Spleen (tissue), 13 donors: ENCODE measurements around the gene PKD2L2. TPM values are rescaled to one million over a fixed set of nuclear protein-coding genes. Genes with fewer than 3 reads are reported as not detected.
A peak's percentile ranks its signal among the peaks of the same experiment; 100 is the strongest.

Experiments used
- DNase-seq: peaks from one replicate; pipeline ENCODE4 v3.0.0-alpha.2; 2020
- H3K27ac ChIP-seq, 8 donors: fragments of 200-600 bp; sonication (generic) in 7 of 8; 1 replicate in 4 of 8; 2 replicates in 4 of 8; pipeline versions ENCODE4 v1.5.0 to v1.8.0; 2016 to 2021; ENCODE audit warnings: inconsistent platforms in 4 of 8, mild to moderate bottlenecking in 4 of 8, moderate library complexity in 1 of 8
- H3K27me3 ChIP-seq, 7 donors: fragments of 200-600 bp; sonication (generic) in 6 of 7; replicated peaks in 1 of 7; 1 replicate in 4 of 7; 2 replicates in 3 of 7; pipeline versions ENCODE4 v1.5.0 to v1.8.0; 2016 to 2021; ENCODE audit warnings: inconsistent platforms in 3 of 7, mild to moderate bottlenecking in 1 of 7
- H3K36me3 ChIP-seq, 6 donors: fragments of 200-600 bp; sonication (generic) in 5 of 6; 1 replicate in 4 of 6; 2 replicates in 2 of 6; pipeline versions ENCODE4 v1.5.0 to v1.8.0; 2016 to 2021; ENCODE audit warnings: inconsistent platforms in 2 of 6
- H3K4me1 ChIP-seq, 6 donors: fragments of 200-600 bp; sonication (generic) in 5 of 6; 1 replicate in 3 of 6; 2 replicates in 3 of 6; pipeline versions ENCODE4 v1.5.0 to v1.8.0; 2016 to 2021; ENCODE audit warnings: inconsistent platforms in 3 of 6
- H3K4me3 ChIP-seq, 8 donors: fragments of 200-600 bp; sonication (generic) in 7 of 8; 1 replicate in 4 of 8; 2 replicates in 4 of 8; pipeline versions ENCODE4 v1.5.0 to v1.8.0; 2016 to 2021; ENCODE audit warnings: inconsistent platforms in 4 of 8, mild to moderate bottlenecking in 4 of 8, moderate library complexity in 2 of 8
- H3K9me3 ChIP-seq, 8 donors: fragments of 200-600 bp; sonication (generic) in 7 of 8; 1 replicate in 4 of 8; 2 replicates in 4 of 8; pipeline versions ENCODE4 v1.5.0 to v1.8.0; 2016 to 2021; ENCODE audit warnings: inconsistent platforms in 4 of 8
- POLR2A ChIP-seq, 3 donors: fragments of 450-650 bp; IDR thresholded peaks; one replicate each; pipeline ENCODE4 v1.5.1; 2017; ENCODE audit warnings: antibody characterized with exemption in 3 of 3, mild to moderate bottlenecking in 1 of 3
- POLR2AphosphoS5 ChIP-seq, 3 donors: sonication (generic); formaldehyde crosslinking; IDR thresholded peaks; one replicate each; pipeline ENCODE4 v1.5.1; 2017; ENCODE audit warnings: antibody characterized with exemption in 3 of 3
- WGBS, 5 donors: extraction: QIAGEN DNeasy Blood & Tissue Kit in 3 of 5; methylation state at CpG; one replicate each; pipeline versions ENCODE4 v1.1.5 to v1.1.7; 2013 to 2018; 5-methylcytosine and 5-hydroxymethylcytosine counted together
- intact Hi-C: fragments of 100-400 bp; cut with DNase I; formaldehyde crosslinking; loops from one replicate; pipeline ENCODE4 v1.15.0; 2023; ENCODE audit warnings: low total_unique reads
- long read RNA-seq, 2 donors: transcript quantifications; one replicate each; lab custom pipeline, GENCODE V29; 2026
- polyA plus RNA-seq, 3 donors: library from polyadenylated mRNA; stranded (reverse); fragments of 200-250 nt; gene quantifications; one replicate each; pipeline ENCODE4 v1.2.1, GENCODE V29; 2013
- total RNA-seq, 7 donors: library from RNA; depleted of rRNA in 3 of 7; stranded (reverse); fragments of >200 nt in 3 of 7; fragmentation: NEBNext Ultra II Directional in 4 of 7; extraction: Animal tissue kit (Norgen Biotek cat#: 25700) in 4 of 7; gene quantifications; one replicate each; pipeline versions ENCODE4 v1.1.0 to v1.2.1, GENCODE V29; 2016 to 2021
- TF ChIP-seq, protein P1 (sequence below), 11 experiments: fragments of 200-600 bp in 7 of 11; fragments of 450-650 bp in 4 of 11; sonication (generic) in 4 of 11; IDR thresholded peaks in 8 of 11; conservative IDR thresholded peaks in 3 of 11; 1 replicate in 7 of 11; 2 replicates in 4 of 11; pipeline versions ENCODE4 v1.4.0 to v1.8.0; 2016 to 2021; ENCODE audit warnings: antibody characterized with exemption in 11 of 11, inconsistent platforms in 4 of 11, mild to moderate bottlenecking in 1 of 11
- donor health status: healthy with polysubstance abuse.
- donor health status: DM: no; HTN: no; CAD: no; lungs with moderate emphysema.
- donor health status: DM: no; HTN: no; CAD: no.
- donor health status: Bipolar disorder and iron deficiency.
- donor health status: healthy.
- donor health status: DM: no; HTN: no; CAD: no.
- donor health status: DM: yes; HTN: yes; CAD: no.

PKD2L2 gene
- total RNA-seq: 1 to 10 TPM in 2 of 7 donors, not detected in 5; 1.1 to 1.8 TPM
- polyA plus RNA-seq: under 1 TPM in 1 of 3 donors, not detected in 2; 0.09 TPM
- long read RNA-seq, donor 1: 0 reads
- long read RNA-seq, donor 2: 0 reads

DNA sequence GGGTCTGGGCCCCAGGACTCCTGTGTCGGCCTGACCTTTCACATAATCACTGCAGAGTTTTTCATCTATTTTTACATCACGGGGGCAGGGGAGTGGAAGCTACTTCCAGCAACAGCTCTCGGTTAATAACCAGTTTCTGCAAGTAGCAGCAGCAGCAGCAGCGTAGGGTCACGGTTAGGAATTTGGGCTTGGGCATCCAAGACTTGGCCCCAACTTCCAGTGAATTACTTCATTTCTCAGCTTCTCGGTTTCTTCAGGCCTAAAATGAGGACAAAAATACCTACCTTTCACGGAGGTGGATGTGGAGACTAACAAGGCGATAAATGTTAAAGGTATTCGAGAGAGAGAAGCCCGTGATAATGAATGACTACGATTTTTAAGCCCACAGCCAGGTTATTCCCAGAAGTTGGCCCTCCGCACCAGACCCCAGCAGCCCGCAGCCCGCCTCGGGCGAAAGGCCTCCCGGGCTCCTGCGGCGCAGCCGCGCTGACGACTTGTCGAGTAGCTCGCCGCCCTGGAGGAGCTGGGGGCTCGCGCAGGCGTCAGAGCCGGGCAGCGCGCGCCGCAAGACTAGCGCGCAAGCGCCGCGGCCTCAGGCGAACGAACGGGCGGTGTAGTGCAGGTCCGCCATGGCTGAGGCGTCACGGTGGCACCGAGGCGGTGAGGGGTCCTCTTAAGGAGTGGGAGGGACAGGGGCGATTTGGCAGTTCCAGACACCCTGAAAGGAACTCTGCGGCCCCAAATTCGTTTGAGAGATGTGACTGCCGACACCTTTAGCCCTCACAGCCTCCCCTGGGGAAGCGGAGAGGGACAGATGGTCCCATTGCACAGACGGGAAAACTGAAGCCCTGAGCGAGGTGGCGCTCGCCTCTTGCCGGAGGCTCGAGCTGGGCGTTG lies at the start of gene PKD2L2:
Gene PKD2L2, plus strand, starts transcription at position 595 of the 897 bp plus-strand sequence. Its CDS starts 35 bp downstream, at position 630.
- peak within 1 kb of the TSS; percentile 26 to 73 (median 42) for H3K4me3 ChIP-seq
- H3K9me3 ChIP-seq: no peaks in the 10 kb centered on the region
- peak in 2 of 3 donors; percentile 71 to 73 for TF ChIP-seq POLR2A (IDR thresholded peaks at IDR 0.05)
- TF ChIP-seq POLR2AphosphoS5 (IDR thresholded peaks at IDR 0.05): peak; percentile 94 to 96 (median 96)
- TF ChIP-seq, protein P1, sequence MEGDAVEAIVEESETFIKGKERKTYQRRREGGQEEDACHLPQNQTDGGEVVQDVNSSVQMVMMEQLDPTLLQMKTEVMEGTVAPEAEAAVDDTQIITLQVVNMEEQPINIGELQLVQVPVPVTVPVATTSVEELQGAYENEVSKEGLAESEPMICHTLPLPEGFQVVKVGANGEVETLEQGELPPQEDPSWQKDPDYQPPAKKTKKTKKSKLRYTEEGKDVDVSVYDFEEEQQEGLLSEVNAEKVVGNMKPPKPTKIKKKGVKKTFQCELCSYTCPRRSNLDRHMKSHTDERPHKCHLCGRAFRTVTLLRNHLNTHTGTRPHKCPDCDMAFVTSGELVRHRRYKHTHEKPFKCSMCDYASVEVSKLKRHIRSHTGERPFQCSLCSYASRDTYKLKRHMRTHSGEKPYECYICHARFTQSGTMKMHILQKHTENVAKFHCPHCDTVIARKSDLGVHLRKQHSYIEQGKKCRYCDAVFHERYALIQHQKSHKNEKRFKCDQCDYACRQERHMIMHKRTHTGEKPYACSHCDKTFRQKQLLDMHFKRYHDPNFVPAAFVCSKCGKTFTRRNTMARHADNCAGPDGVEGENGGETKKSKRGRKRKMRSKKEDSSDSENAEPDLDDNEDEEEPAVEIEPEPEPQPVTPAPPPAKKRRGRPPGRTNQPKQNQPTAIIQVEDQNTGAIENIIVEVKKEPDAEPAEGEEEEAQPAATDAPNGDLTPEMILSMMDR (IDR thresholded peaks at IDR 0.05 in 8 of 11, conservative IDR thresholded peaks at IDR 0.05 in 3 of 11): peak in 5 of 11 experiments; percentile 21 to 50 (median 41)
- WGBS, 5 donors: 9 to 30% (median 15%) methylated on average over 39 to 59 of the region's 59 CpGs
- intact Hi-C loops: no loop called here
- no peaks in the 10 kb centered on the region for H3K27me3 ChIP-seq
- peaks cover 0 to 45% (median 16%) of the 10 kb centered on the region in 6 donors for H3K4me1 ChIP-seq
- peak within 1 kb of the TSS; percentile 87 to 94 (median 92) for H3K27ac ChIP-seq
- peak; percentile 97 for DNase-seq
- H3K36me3 ChIP-seq: no peaks in the 10 kb centered on the region

DNA sequence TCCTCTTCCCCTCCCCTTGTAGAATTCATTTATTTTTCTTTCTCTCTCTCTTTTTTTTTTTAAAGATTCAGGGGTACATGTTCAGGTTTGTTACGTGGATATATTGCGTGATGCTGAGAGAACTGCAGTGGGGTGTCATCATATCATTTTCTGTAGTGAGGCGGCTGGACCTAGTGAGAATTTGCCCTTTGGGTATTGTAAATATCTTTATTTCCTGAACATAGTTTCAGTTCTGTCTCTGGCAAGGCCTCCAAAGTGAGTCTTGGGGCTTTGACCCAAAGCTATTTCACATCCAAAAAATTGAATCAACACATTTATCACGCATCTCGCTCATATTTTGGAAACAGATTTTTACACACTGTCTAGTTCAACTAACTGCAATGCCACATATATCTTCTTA lies 47.0 kb upstream of the PKD2L2 start:
- 73 to 85% (median 80%) methylated on average over 5 of the region's 5 CpGs for WGBS, 5 donors
- no peak for DNase-seq
- Histone ChIP-seq H3K27me3 (no peaks in the 10 kb centered on the region), H3K27ac (no peak overlapping the region), H3K36me3 (peaks cover 0 to 5% (median 0%) of the 10 kb centered on the region in 6 donors), H3K9me3 (no peaks in the 10 kb centered on the region), H3K4me1 (peaks cover 0 to 11% (median 4%) of the 10 kb centered on the region in 6 donors), H3K4me3 (no peak overlapping the region)
- no peak for TF ChIP-seq POLR2AphosphoS5 (IDR thresholded peaks at IDR 0.05)
- no peak for TF ChIP-seq POLR2A (IDR thresholded peaks at IDR 0.05)
- TF ChIP-seq, protein P1 (IDR thresholded peaks at IDR 0.05 in 8 of 11, conservative IDR thresholded peaks at IDR 0.05 in 3 of 11): no peak
- intact Hi-C loops: no loop called here

DNA sequence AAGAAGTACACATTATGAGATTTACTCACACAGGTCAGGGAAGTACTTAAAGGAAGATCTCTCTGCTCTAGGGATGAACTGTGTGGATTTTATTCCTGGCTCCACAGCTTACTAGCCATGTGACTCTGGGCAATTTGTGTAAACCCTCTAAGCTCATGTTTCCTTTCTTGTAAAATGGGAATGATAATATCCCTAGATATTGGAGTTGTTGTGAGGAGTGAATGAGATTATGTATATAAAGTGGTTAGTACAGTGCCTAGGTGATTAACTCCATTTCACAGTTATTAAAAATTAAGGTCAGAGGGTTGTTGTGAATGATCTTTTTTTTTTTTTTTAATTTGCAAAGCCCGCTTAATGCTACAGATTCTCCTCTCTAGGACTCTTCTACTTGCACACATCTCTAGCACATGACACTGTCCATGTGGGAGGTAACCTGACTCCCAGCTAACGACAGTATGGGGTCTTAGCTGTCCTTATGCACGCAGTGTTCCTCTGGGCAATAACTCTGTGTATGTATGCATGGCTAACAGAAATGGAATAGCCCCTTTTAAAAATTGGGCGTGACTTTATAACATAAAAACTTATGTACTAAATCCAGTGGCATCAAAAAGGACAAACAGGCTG lies 45.5 kb upstream of the PKD2L2 start:
- WGBS, 5 donors: 73 to 97% (median 83%) methylated on average over 4 of the region's 4 CpGs
- no peak for DNase-seq
- H3K4me1 ChIP-seq: peaks cover 0 to 11% (median 2%) of the 10 kb centered on the region in 6 donors
- no peak overlapping the region for H3K27ac ChIP-seq
- no peak overlapping the region for H3K4me3 ChIP-seq
- peaks cover 0 to 5% (median 0%) of the 10 kb centered on the region in 6 donors for H3K36me3 ChIP-seq
- H3K9me3 ChIP-seq: no peaks in the 10 kb centered on the region
- intact Hi-C loops: no loop called here
- TF ChIP-seq, protein P1 (IDR thresholded peaks at IDR 0.05 in 8 of 11, conservative IDR thresholded peaks at IDR 0.05 in 3 of 11): no peak
- no peak for TF ChIP-seq POLR2AphosphoS5 (IDR thresholded peaks at IDR 0.05)
- no peak for TF ChIP-seq POLR2A (IDR thresholded peaks at IDR 0.05)
- no peaks in the 10 kb centered on the region for H3K27me3 ChIP-seq
